Uterus (tissue), 4 donors: Measurements from ENCODE around the gene CRTC3. TPM values are rescaled to one million over a fixed set of nuclear protein-coding genes. Genes with fewer than 3 reads are reported as not detected.
"Not testable (repeated sequence)": the region's sequence is repeated elsewhere in the genome, so short reads cannot be mapped to it uniquely, and the experiment has no call there.

ENCODE experiments used
- DNase-seq, 2 donors: peaks; one replicate each; pipeline ENCODE4 v3.0.0-alpha.2; 2019 to 2020
- H3K27ac ChIP-seq, 2 donors: fragments of 200-600 bp; sonication (generic); 1 replicate in 1 of 2; 2 replicates in 1 of 2; pipeline ENCODE4 v1.5.1; 2016 to 2018
- H3K27me3 ChIP-seq, 2 donors: fragments of 200-600 bp; sonication (generic); one replicate each; pipeline ENCODE4 v1.5.1; 2018 to 2019; ENCODE audit warnings: control low read depth in 1 of 2
- H3K36me3 ChIP-seq, 2 donors: fragments of 200-600 bp; sonication (generic); one replicate each; pipeline ENCODE4 v1.5.1; 2019; ENCODE audit warnings: control low read depth in 1 of 2
- H3K4me1 ChIP-seq, 2 donors: fragments of 200-600 bp; sonication (generic); one replicate each; pipeline ENCODE4 v1.5.1; 2018 to 2019; ENCODE audit warnings: control low read depth in 1 of 2
- H3K4me3 ChIP-seq, 2 donors: fragments of 200-600 bp; sonication (generic); 1 replicate in 1 of 2; 2 replicates in 1 of 2; pipeline ENCODE4 v1.5.1; 2018 to 2019; ENCODE audit warnings: mild to moderate bottlenecking in 1 of 2
- H3K9me3 ChIP-seq, 2 donors: fragments of 200-600 bp; sonication (generic); one replicate each; pipeline ENCODE4 v1.5.1; 2019; ENCODE audit warnings: control low read depth in 1 of 2
- CTCF ChIP-seq, 4 experiments: fragments of 200-600 bp in 2 of 4; fragments of 450-650 bp in 2 of 4; sonication (generic) in 2 of 4; IDR thresholded peaks; one replicate each; pipeline ENCODE4 v1.5.1; 2016 to 2019; ENCODE audit warnings: antibody characterized with exemption in 4 of 4, mild to moderate bottlenecking in 2 of 4, moderate library complexity in 1 of 4
- POLR2A ChIP-seq, 2 donors: fragments of 450-650 bp; IDR thresholded peaks; one replicate each; pipeline ENCODE4 v1.6.1; 2016; ENCODE audit warnings: antibody characterized with exemption in 2 of 2, mild to moderate bottlenecking in 1 of 2, moderate library complexity in 1 of 2
- intact Hi-C: fragments of 100-400 bp; cut with DNase I; formaldehyde crosslinking; loops from one replicate; pipeline ENCODE4 v1.15.1; 2023; ENCODE audit warnings: low total_unique reads
- total RNA-seq, 4 donors: library from RNA; depleted of rRNA in 3 of 4; stranded (reverse); fragments of >200 nt in 3 of 4; gene quantifications; one replicate each; pipeline versions ENCODE4 v1.1.0 to v1.2.4, GENCODE V29; 2014 to 2023
- donor health status: DM: yes; HTN: yes; CAD: no.

The CRTC3 gene
- total RNA-seq, 4 donors from 2014 or later: 18.4 to 89.4 (median 40.9) TPM

- Histone ChIP-seq H3K4me1 (peaks cover 0 to 7% of the 10 kb centered on the region in 2 donors), H3K36me3 (no peaks in the 10 kb centered on the region), H3K27me3 (no peaks in the 10 kb centered on the region), H3K27ac (no peak overlapping the region), H3K4me3 (no peak overlapping the region), H3K9me3 (no peaks in the 10 kb centered on the region)
- intact Hi-C loops: no loop called here
- TF ChIP-seq CTCF (IDR thresholded peaks at IDR 0.05) (no peak), POLR2A (IDR thresholded peaks at IDR 0.05) (no peak)
- DNase-seq: no peak
These were observed 154.2 kb downstream of the CRTC3 start for GRCh38 chr15:90683876-90684275.

GRCh38 chr15:90684281-90684680, 154.6 kb downstream of the CRTC3 start:
- Histone ChIP-seq H3K27me3 (no peaks in the 10 kb centered on the region), H3K9me3 (no peaks in the 10 kb centered on the region), H3K4me3 (no peak overlapping the region), H3K27ac (no peak overlapping the region), H3K4me1 (peaks cover 0 to 7% of the 10 kb centered on the region in 2 donors), H3K36me3 (no peaks in the 10 kb centered on the region)
- DNase-seq: peak in 1 of 2 donors; percentile 41
- no peak for TF ChIP-seq CTCF (IDR thresholded peaks at IDR 0.05)
- TF ChIP-seq POLR2A (IDR thresholded peaks at IDR 0.05): no peak
- intact Hi-C loops: no loop called here

- no peak for TF ChIP-seq POLR2A (IDR thresholded peaks at IDR 0.05)
- TF ChIP-seq CTCF (IDR thresholded peaks at IDR 0.05): no peak
- Histone ChIP-seq H3K36me3 (no peaks in the 10 kb centered on the region), H3K27me3 (no peaks in the 10 kb centered on the region), H3K27ac (no peak overlapping the region), H3K9me3 (no peaks in the 10 kb centered on the region), H3K4me1 (peaks cover 0 to 7% of the 10 kb centered on the region in 2 donors), H3K4me3 (no peak overlapping the region)
- DNase-seq: no peak
- intact Hi-C loops: no loop called here
These were observed 156.1 kb downstream of the CRTC3 start for GRCh38 chr15:90685591-90686434.

GRCh38 chr15:90686435-90687218, 156.9 kb downstream of the CRTC3 start:
- DNase-seq: no peak
- H3K9me3 ChIP-seq: no peaks in the 10 kb centered on the region
- no peaks in the 10 kb centered on the region for H3K27me3 ChIP-seq
- H3K4me1 ChIP-seq: peaks cover 0 to 1% of the 10 kb centered on the region in 2 donors
- intact Hi-C loops: no loop called here
- TF ChIP-seq CTCF (IDR thresholded peaks at IDR 0.05) (no peak), POLR2A (IDR thresholded peaks at IDR 0.05) (no peak)
- no peaks in the 10 kb centered on the region for H3K36me3 ChIP-seq
- no peak overlapping the region for H3K4me3 ChIP-seq
- H3K27ac ChIP-seq: no peak overlapping the region

- H3K36me3 ChIP-seq, DNase-seq, H3K27me3 ChIP-seq, intact Hi-C loops, H3K9me3 ChIP-seq, H3K4me3 ChIP-seq, H3K27ac ChIP-seq, H3K4me1 ChIP-seq: not testable (repeated sequence)
These were observed 159.7 kb downstream of the CRTC3 start for GRCh38 chr15:90689326-90689961.
